ENCODE measurements around the gene MAD1L1. TPM values are rescaled to one million over a fixed set of nuclear protein-coding genes. Genes with fewer than 3 reads are reported as not detected.

MAD1L1 gene
- total and polyA plus RNA-seq, 2 donors (not counting 3 experiments of a cell fraction or from before 2014, with no cell fraction given): 34.1 to 42.3 TPM

GRCh38 chr7:2048006-2048405 is 184.7 kb downstream of the MAD1L1 start:
- no peaks in the 10 kb centered on the region for H3K9me3 ChIP-seq (replicated peaks; ENCODE audit: control insufficient read depth, insufficient read depth, low read length)
- no peak overlapping the region for H3K4me2 ChIP-seq (ENCODE audit: insufficient read depth, low read length)
- no peak overlapping the region for H3K9ac ChIP-seq (replicated peaks; ENCODE audit: extremely low read depth, insufficient read depth, low read length)
- no peaks in the 10 kb centered on the region for H3K36me3 ChIP-seq (ENCODE audit: control insufficient read depth in 2 of 2, extremely low read depth in 1 of 2, insufficient read depth in 2 of 2, low read length in 2 of 2)
- no peak overlapping the region for H2AFZ ChIP-seq (ENCODE audit: low read depth, low read length)
- no peaks in the 10 kb centered on the region for H3K9me1 ChIP-seq (replicated peaks; ENCODE audit: control insufficient read depth, extremely low read depth, insufficient read depth, low read length)
- BruUV-seq (replicated peaks): no TSS peak
- H3K4me3 ChIP-seq (replicated peaks in 1 of 3; ENCODE audit: insufficient read depth in 1 of 3, low read depth in 1 of 3, low read length in 3 of 3): no peak overlapping the region
- CTCF ChIA-PET: no interaction called here
- H3K79me2 ChIP-seq (ENCODE audit: control insufficient read depth, insufficient read depth, low read length): no peaks in the 10 kb centered on the region
- dilution Hi-C loops (cut with MboI; ENCODE audit: extremely low pct_ligation_motif_present, low sequenced_read_pairs) (no loop called here), intact Hi-C loops (cut with micrococcal nuclease) (no loop called here)
- H3K27ac ChIP-seq (ENCODE audit: insufficient read depth, low read depth, low read length): no peak overlapping the region
- no peak for TF ChIP-seq MYC (IDR thresholded peaks at IDR 0.05; ENCODE audit: low read depth, low read length)
- TF ChIP-seq JUN (IDR thresholded peaks at IDR 0.05; ENCODE audit: borderline replicate concordance, insufficient read depth, insufficient read length, low read depth): no peak
- TF ChIP-seq GATA2 (IDR thresholded peaks at IDR 0.05; ENCODE audit: insufficient read depth, insufficient read length, low read depth, low read length): no peak
- TF ChIP-seq, protein P1, sequence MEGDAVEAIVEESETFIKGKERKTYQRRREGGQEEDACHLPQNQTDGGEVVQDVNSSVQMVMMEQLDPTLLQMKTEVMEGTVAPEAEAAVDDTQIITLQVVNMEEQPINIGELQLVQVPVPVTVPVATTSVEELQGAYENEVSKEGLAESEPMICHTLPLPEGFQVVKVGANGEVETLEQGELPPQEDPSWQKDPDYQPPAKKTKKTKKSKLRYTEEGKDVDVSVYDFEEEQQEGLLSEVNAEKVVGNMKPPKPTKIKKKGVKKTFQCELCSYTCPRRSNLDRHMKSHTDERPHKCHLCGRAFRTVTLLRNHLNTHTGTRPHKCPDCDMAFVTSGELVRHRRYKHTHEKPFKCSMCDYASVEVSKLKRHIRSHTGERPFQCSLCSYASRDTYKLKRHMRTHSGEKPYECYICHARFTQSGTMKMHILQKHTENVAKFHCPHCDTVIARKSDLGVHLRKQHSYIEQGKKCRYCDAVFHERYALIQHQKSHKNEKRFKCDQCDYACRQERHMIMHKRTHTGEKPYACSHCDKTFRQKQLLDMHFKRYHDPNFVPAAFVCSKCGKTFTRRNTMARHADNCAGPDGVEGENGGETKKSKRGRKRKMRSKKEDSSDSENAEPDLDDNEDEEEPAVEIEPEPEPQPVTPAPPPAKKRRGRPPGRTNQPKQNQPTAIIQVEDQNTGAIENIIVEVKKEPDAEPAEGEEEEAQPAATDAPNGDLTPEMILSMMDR (IDR thresholded peaks at IDR 0.05; ENCODE audit: extremely low read depth in 1 of 2, insufficient read depth in 1 of 2, low read depth in 1 of 2, low read length in 2 of 2): no peak
- no peak for TF ChIP-seq EZH2 (IDR thresholded peaks at IDR 0.05; ENCODE audit: borderline replicate concordance, low read depth, low read length, severe bottlenecking)
- no peak for TF ChIP-seq POLR2A (IDR thresholded peaks at IDR 0.05; ENCODE audit: low read depth, low read length)
- TF ChIP-seq MAX (IDR thresholded peaks at IDR 0.05; ENCODE audit: insufficient read depth, insufficient read length): no peak
- no peak for TF ChIP-seq FOS (IDR thresholded peaks at IDR 0.05; ENCODE audit: borderline replicate concordance, insufficient read depth, low read length)
- TF ChIP-seq POLR2AphosphoS5 (IDR thresholded peaks at IDR 0.05; ENCODE audit: insufficient read depth, low read depth, low read length): no peak
- H4K20me1 ChIP-seq (replicated peaks; ENCODE audit: control insufficient read depth, extremely low read depth, insufficient read depth, low read length): no peaks in the 10 kb centered on the region
- no peak for FAIRE-seq
- no peaks in the 10 kb centered on the region for H3K27me3 ChIP-seq (ENCODE audit: control insufficient read depth in 2 of 2, insufficient read depth in 2 of 2, low read length in 2 of 2)
- no peaks in the 10 kb centered on the region for H3K4me1 ChIP-seq (ENCODE audit: control insufficient read depth, extremely low read depth, insufficient read depth, low read length)
- POLR2A ChIA-PET: no interaction called here
- no peak for DNase-seq (ENCODE audit: low read depth, low spot score)
